Neuron (in vitro differentiated cells): ENCODE results near the gene CEMIP.

Experiments used
- H2AFZ ChIP-seq: one replicate; pipeline ENCODE4 v1.6.1; 2013; ENCODE audit warnings: low read depth, mild to moderate bottlenecking, inconsistent platforms, low read length, moderate library complexity
- H3K27me3 ChIP-seq: one replicate; pipeline ENCODE4 v1.6.1; 2013; ENCODE audit warnings: low read length; ENCODE audit not compliant: insufficient read depth
- H3K36me3 ChIP-seq: one replicate; pipeline ENCODE4 v1.6.1; 2013; ENCODE audit warnings: low read length; ENCODE audit not compliant: insufficient read depth
- H3K4me1 ChIP-seq: one replicate; pipeline ENCODE4 v1.6.1; 2013; ENCODE audit warnings: low read length; ENCODE audit not compliant: insufficient read depth
- H3K4me3 ChIP-seq: 2 replicates; pipeline ENCODE4 v1.5.1; 2013; ENCODE audit warnings: mild to moderate bottlenecking, low read length, moderate library complexity
- H3K9me3 ChIP-seq: one replicate; pipeline ENCODE4 v1.6.1; 2013; ENCODE audit warnings: low read length

Gene CEMIP

GRCh38 chr15:80768158-80768557, 11.0 kb upstream of the CEMIP start:
- no peaks in the 10 kb centered on the region for H3K36me3 ChIP-seq
- H3K4me1 ChIP-seq: peaks cover 15% of the 10 kb centered on the region
- H3K9me3 ChIP-seq: no peaks in the 10 kb centered on the region
- H3K4me3 ChIP-seq: no peak overlapping the region
- no peaks in the 10 kb centered on the region for H3K27me3 ChIP-seq
- H2AFZ ChIP-seq: no peak overlapping the region

- H3K4me1 ChIP-seq: peaks cover 15% of the 10 kb centered on the region
- no peak overlapping the region for H2AFZ ChIP-seq
- H3K36me3 ChIP-seq: no peaks in the 10 kb centered on the region
- no peak overlapping the region for H3K4me3 ChIP-seq
- H3K9me3 ChIP-seq: no peaks in the 10 kb centered on the region
- no peaks in the 10 kb centered on the region for H3K27me3 ChIP-seq
These were observed 9.9 kb upstream of the CEMIP start for GRCh38 chr15:80769153-80769828.

- Histone ChIP-seq H3K36me3 (no peaks in the 10 kb centered on the region), H2AFZ (no peak overlapping the region), H3K4me3 (no peak overlapping the region), H3K27me3 (no peaks in the 10 kb centered on the region), H3K4me1 (peaks cover 15% of the 10 kb centered on the region), H3K9me3 (no peaks in the 10 kb centered on the region)
These were observed 9.1 kb upstream of the CEMIP start for GRCh38 chr15:80769829-80770705.

- no peaks in the 10 kb centered on the region for H3K36me3 ChIP-seq
- no peaks in the 10 kb centered on the region for H3K9me3 ChIP-seq
- peaks cover 31% of the 10 kb centered on the region for H3K4me1 ChIP-seq
- H3K4me3 ChIP-seq: no peak overlapping the region
- H2AFZ ChIP-seq: no peak overlapping the region
- no peaks in the 10 kb centered on the region for H3K27me3 ChIP-seq
These were observed 6.0 kb upstream of the CEMIP start for GRCh38 chr15:80773122-80773551.

GRCh38 chr15:80773792-80774352, 5.3 kb upstream of the CEMIP start:
- H3K4me1 ChIP-seq: peaks cover 26% of the 10 kb centered on the region
- H2AFZ ChIP-seq: no peak overlapping the region
- no peak overlapping the region for H3K4me3 ChIP-seq
- H3K9me3 ChIP-seq: no peaks in the 10 kb centered on the region
- no peaks in the 10 kb centered on the region for H3K36me3 ChIP-seq
- H3K27me3 ChIP-seq: no peaks in the 10 kb centered on the region

- Histone ChIP-seq H3K36me3 (no peaks in the 10 kb centered on the region), H3K27me3 (peaks cover 1% of the 10 kb centered on the region), H3K4me1 (peaks cover 23% of the 10 kb centered on the region), H3K4me3 (no peak overlapping the region), H2AFZ (no peak overlapping the region), H3K9me3 (no peaks in the 10 kb centered on the region)
These were observed 4.7 kb upstream of the CEMIP start for GRCh38 chr15:80774486-80774885.

- Histone ChIP-seq H3K36me3 (no peaks in the 10 kb centered on the region), H3K27me3 (peaks cover 10% of the 10 kb centered on the region), H3K4me3 (no peak overlapping the region), H2AFZ (no peak overlapping the region), H3K9me3 (no peaks in the 10 kb centered on the region), H3K4me1 (peaks cover 26% of the 10 kb centered on the region)
These were observed 3.8 kb upstream of the CEMIP start for GRCh38 chr15:80775338-80775737.

- H3K9me3 ChIP-seq: no peaks in the 10 kb centered on the region
- no peak overlapping the region for H3K4me3 ChIP-seq
- H3K27me3 ChIP-seq: peaks cover 19% of the 10 kb centered on the region
- no peak overlapping the region for H2AFZ ChIP-seq
- peaks cover 32% of the 10 kb centered on the region for H3K4me1 ChIP-seq
- H3K36me3 ChIP-seq: no peaks in the 10 kb centered on the region
These were observed 2.6 kb upstream of the CEMIP start for GRCh38 chr15:80776420-80777045.

GRCh38 chr15:80777137-80777536, 2.0 kb upstream of the CEMIP start:
- no peak overlapping the region for H3K4me3 ChIP-seq
- no peaks in the 10 kb centered on the region for H3K36me3 ChIP-seq
- H3K9me3 ChIP-seq: no peaks in the 10 kb centered on the region
- peaks cover 25% of the 10 kb centered on the region for H3K27me3 ChIP-seq
- peaks cover 32% of the 10 kb centered on the region for H3K4me1 ChIP-seq
- no peak overlapping the region for H2AFZ ChIP-seq

GRCh38 chr15:80777826-80778620, 1.1 kb upstream of the CEMIP start:
- H3K4me1 ChIP-seq: peaks cover 32% of the 10 kb centered on the region
- no peaks in the 10 kb centered on the region for H3K36me3 ChIP-seq
- H2AFZ ChIP-seq: no peak overlapping the region
- no peak overlapping the region for H3K4me3 ChIP-seq
- H3K27me3 ChIP-seq: peaks cover 33% of the 10 kb centered on the region
- H3K9me3 ChIP-seq: no peaks in the 10 kb centered on the region

GRCh38 chr15:80778621-80778963, 578 bp upstream of the CEMIP start:
- Histone ChIP-seq H2AFZ (peak overlapping the region; percentile 84), H3K36me3 (no peaks in the 10 kb centered on the region), H3K27me3 (peaks cover 37% of the 10 kb centered on the region), H3K4me1 (peaks cover 32% of the 10 kb centered on the region), H3K9me3 (no peaks in the 10 kb centered on the region), H3K4me3 (peak overlapping the region; percentile 12)

- no peaks in the 10 kb centered on the region for H3K9me3 ChIP-seq
- H3K4me1 ChIP-seq: peaks cover 32% of the 10 kb centered on the region
- H3K36me3 ChIP-seq: no peaks in the 10 kb centered on the region
- peak overlapping the region; percentile 84 for H2AFZ ChIP-seq
- peak overlapping the region; percentile 48 for H3K4me3 ChIP-seq
- peaks cover 42% of the 10 kb centered on the region for H3K27me3 ChIP-seq
These were observed 667 bp downstream of the CEMIP start for GRCh38 chr15:80779658-80780415.
